ENCODE results near the gene RAB40B.
A peak's percentile ranks its signal among the peaks of the same experiment; 100 is the strongest.

The RAB40B gene

GRCh38 chr17:82649501-82650261 is 48.8 kb downstream of the RAB40B start:
- no peak for DNase-seq (ENCODE audit: low read depth)

- peak; percentile 65 for DNase-seq (ENCODE audit: low read depth)
Measured at GRCh38 chr17:82648742-82649331, 49.7 kb downstream of the RAB40B start.

DNA sequence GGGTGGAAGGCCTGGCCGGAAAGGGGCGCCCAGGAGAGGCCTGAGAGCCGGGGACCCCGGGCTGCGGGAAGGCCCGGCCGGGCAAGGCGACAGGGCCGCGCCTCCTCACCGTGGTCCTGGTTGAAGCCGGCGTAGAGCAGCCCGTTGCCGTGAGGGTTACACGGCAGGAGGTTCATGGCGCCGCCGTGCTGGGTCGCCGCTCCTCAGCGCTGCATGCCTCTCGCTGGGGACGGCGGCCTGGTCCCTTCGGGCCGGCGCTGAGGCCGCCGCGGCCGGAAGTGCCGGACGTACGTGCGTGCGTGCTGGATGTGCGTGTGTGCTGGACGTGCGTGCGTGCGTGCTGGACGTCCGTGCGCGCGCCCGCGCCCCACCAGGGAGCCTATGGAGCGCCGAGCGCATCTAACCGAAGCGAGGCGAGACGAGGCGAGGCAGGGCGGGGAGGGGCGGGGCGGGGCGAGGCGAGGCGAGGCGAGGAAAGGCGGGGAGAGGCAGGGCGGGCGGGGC is 50.3 kb downstream of the RAB40B start, which contains the start of gene WDR45B:
TSS of gene WDR45B (minus strand) at position 280 of the 504 bp plus-strand sequence. CDS start at position 176, 104 bp downstream.
- peak; percentile 90 for DNase-seq (ENCODE audit: low read depth)

DNA sequence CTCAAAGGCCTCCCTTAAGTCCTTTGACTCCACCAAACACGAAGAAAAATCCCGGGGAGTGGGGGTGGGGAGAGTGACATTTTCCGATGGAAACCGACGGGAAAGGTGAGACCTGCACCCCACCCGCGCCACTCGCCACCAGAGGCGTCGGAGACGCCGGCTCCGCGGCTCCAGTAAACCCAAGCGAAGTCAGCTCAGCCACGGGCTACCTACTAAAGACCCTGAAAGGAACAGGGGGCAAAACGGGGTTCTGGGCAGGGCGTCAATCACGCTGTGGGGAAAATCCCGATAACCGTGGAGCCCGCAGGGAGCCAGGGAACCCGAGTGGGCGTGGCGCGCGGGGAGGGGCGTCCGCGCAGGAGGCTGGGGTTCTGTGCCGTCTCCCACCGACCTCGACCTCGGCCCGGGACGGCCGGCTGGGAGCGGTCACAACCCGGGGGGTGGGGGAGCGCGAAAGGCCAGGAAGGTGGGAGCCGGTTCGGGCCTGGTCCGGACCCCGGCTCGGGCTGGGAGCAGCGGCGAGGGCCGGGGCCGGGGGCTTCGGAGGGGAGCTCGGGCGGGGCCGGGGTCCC is 50.8 kb downstream of the RAB40B start:
- DNase-seq (ENCODE audit: low read depth): peak; percentile 25

- DNase-seq (ENCODE audit: low read depth): no peak
Measured at GRCh38 chr17:82645516-82645915, 53.0 kb downstream of the RAB40B start.

- DNase-seq (ENCODE audit: low read depth): no peak
Measured at GRCh38 chr17:82644148-82644547, 54.4 kb downstream of the RAB40B start.

DNA sequence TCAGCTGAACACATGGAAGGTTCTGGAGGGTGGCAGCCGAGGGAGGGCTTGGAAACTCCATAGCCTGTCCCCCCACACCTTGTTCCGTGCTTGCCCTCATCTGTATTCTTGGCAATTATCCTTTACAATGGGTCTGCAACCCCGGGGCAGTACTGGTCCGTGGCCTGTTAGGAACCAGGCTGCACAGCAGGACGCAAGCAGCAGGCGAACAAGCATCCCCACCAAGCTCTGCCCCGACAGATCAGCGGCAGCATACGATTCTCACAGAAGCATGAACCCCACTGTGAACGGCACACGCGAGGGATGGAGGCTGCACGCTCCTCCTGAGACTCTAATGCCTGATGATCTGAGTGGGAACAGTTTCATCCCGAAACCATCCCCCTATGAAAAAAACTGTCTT is 56.5 kb downstream of the RAB40B start:
- no peak for DNase-seq (ENCODE audit: low read depth)

GRCh38 chr17:82640036-82640435 is 58.5 kb downstream of the RAB40B start:
- no peak for DNase-seq (ENCODE audit: low read depth)

- DNase-seq (ENCODE audit: low read depth): no peak
Measured at GRCh38 chr17:82639628-82640027, 58.9 kb downstream of the RAB40B start.

GRCh38 chr17:82638183-82638773 is 60.2 kb downstream of the RAB40B start:
- no peak for DNase-seq (ENCODE audit: low read depth)

- DNase-seq (ENCODE audit: low read depth): no peak
Measured at GRCh38 chr17:82636626-82637598, 61.6 kb downstream of the RAB40B start.

DNA sequence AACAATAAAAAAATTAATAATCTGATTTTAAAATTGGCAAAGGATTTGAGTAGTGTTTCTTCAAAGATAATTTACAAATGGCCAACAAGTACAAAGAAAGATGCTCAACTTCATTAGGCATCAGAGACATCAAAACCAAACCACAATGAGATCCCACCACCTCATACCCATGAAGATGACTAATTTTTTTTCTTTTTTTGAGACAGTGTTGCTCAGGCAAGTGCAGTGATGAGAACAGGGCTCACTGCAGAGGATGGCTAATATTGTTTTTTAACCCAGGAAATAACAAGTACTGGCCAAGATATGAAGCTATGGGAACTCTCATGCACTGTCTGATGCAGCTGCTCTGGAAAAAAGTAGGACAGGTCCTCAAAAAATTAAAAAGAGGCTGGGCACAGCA is 65.2 kb downstream of the RAB40B start:
- DNase-seq (ENCODE audit: low read depth): no peak

DNA sequence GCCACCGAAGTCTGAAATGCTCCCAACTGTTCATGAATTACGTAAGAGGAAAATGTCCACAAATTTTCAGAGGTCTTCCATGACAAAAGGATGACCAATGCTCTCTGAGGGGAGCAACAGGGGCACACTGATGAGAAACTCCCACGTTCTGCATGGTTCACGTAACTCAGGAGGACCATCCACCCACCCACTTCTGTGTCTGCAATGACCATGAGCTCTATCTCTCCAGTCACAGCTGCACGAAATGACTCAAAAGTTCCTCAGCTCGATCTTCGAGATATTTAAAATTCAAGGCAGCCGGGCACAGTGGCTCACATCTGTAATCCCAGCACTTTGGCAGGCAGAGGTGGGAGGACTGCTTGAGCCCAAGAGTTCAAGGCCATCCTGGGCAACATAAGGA is 66.0 kb downstream of the RAB40B start:
- no peak for DNase-seq (ENCODE audit: low read depth)

DNA sequence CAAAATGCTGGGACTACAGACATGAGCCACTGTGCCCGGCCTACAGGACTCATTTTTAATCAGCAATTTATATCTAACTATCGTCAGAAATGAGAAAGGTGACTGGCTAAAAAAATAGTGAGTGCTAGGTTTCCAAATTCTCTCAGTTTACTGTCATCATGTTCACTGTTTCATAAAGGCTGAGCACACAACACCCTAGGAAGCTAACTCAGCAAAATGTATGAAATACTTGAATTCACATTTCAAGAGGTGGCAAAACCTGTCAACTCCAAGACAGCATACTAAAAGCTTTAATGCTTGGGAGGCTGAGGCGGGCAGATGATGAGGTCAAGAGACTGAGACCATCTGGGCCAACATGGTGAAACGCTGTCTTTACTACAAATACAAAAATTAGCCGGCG is 67.0 kb downstream of the RAB40B start:
- no peak for DNase-seq (ENCODE audit: low read depth)

GRCh38 chr17:82630212-82630611 is 68.3 kb downstream of the RAB40B start:
- DNase-seq (ENCODE audit: low read depth): no peak

DNA sequence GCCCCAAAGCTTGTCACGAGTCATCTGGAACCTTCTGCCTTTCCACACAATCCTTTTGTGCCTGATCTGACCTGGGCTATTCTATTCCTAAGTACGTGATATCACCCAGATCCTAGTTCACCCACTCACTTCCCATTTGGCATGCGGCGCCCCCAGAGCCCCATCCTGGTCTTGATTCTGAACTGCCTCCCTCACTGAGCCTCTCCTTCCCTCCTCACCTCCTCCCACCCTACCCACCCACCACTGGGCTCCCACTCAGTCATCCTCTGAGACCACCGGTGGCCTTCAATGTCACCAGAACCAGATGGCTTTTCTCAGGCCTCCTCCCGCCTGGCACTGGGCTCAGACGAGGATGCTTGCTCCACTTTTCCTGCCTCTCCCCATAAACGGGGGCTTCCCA is 68.8 kb downstream of the RAB40B start:
- no peak for DNase-seq (ENCODE audit: low read depth)

GRCh38 chr17:82627405-82627804 is 71.1 kb downstream of the RAB40B start:
- no peak for DNase-seq (ENCODE audit: low read depth)

DNA sequence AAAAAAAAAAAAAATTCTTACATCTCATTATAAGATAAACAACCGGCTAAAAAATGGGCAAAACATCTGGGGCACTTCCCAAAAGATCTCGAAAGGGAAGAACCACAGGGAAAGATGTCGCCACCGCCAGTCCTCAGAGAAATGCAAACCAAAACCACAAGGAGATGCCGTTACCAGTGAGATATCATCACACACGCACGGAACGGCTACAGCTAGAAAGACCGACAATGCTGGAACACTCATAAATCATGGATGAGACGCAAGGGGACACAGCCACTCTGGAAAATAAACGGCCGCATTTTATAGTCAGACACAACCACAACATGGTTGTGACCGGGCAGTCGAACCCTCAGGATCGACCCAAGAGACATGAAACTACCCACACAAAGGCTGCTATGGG is 74.8 kb downstream of the RAB40B start:
- no peak for DNase-seq (ENCODE audit: low read depth)

DNA sequence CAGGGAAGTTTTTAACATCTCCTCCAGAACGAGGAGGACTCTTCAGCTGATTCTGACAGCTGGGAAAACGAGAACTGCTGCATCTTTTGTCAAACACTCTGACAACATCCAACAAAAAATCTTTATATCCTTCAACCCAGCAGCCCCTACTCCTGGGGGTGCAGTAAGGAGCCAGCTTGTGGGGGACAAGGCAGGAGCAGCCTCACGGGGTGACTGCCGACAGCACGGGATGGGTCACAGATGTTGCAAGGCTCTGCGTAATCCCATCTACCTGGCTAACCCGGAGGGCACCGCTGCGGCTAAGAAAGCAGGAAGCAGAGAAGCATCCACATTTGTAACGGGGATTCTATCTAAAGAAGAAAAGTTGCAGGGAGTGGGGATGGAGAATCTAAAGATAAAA is 78.9 kb downstream of the RAB40B start:
- no peak for DNase-seq (ENCODE audit: low read depth)

GRCh38 chr17:82619211-82619610 is 79.3 kb downstream of the RAB40B start:
- DNase-seq (ENCODE audit: low read depth): no peak

- DNase-seq (ENCODE audit: low read depth): no peak
Measured at GRCh38 chr17:82616021-82616711, 82.3 kb downstream of the RAB40B start.

Measured in CMK (cell line).